Posterior vena cava (tissue), 2 donors: ENCODE results near the gene PIGQ. TPM values are rescaled to one million over a fixed set of nuclear protein-coding genes. Genes with fewer than 3 reads are reported as not detected.
"Not testable (repeated sequence)": the region's sequence is repeated elsewhere in the genome, so short reads cannot be mapped to it uniquely, and the experiment has no call there.

Source experiments
- DNase-seq: peaks from one replicate; pipeline ENCODE4 v3.0.0-alpha.2; 2020; ENCODE audit warnings: low spot score
- intact Hi-C, 2 donors: fragments of 100-400 bp; cut with DNase I; formaldehyde crosslinking; loops; one replicate each; pipeline versions ENCODE4 v1.14.1 to v1.14.2; 2022 to 2023
- total RNA-seq, 2 donors: library from RNA; stranded (reverse); fragmentation: NEBNext Ultra II Directional; extraction: Animal tissue kit (Norgen Biotek cat#: 25700); gene quantifications; one replicate each; pipeline ENCODE4 v1.2.1, GENCODE V29; 2021
- donor health status: DM: yes; HTN: yes; CAD: no.
- donor health status: DM: yes; HTN: yes; CAD: no.

The PIGQ gene
- total RNA-seq, 2 donors from 2014 or later, result 22.1 to 25.4 TPM

DNA sequence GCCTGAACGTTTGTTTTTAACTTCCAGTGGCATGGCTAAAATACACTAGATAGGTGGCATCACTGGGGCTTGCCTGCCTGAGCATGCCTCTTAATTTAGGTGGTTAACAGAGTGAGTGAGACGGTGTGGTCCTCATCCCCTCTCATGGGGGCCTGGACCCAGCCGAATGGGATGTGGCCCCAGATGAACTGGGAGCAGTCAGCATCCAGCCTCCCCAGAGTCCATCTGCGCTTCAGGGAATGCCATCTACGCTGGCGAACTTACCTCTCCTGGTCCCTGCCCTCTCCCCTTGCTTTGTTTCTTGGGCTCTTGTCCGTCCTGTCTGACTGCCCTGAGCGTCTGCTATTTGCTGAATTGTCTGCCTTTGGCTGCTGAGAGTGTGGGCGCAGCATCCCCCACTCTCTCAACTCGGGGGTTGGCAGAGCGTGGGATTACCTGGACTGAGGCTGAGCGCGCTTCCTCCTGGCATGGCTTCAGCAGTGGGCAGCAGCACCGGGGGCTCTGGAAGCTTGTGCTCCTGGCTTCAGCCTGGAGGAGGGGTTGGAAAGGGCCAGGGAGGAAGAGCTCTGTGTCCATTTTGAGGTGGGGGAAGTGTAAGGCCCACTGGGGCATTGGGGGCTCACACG lies 22.2 kb downstream of the PIGQ start:
- intact Hi-C loops, result loop anchor here in 1 of 2 donors (2.0 to 5.0 kb wide), 2 partner anchors 40 to 61 kb away; partner anchors contain the start of gene WFIKKN1
- DNase-seq, result no peak

- intact Hi-C loops, result loop anchor here in 1 of 2 donors (5.0 kb wide), 1 partner anchor 40 kb away; the partner anchor contains the start of gene WFIKKN1
- no peak for DNase-seq
Measured at GRCh38 chr16:592518-593306, 22.9 kb downstream of the PIGQ start.

GRCh38 chr16:593406-593805 lies 23.6 kb downstream of the PIGQ start:
- intact Hi-C loops, result loop anchor here in 1 of 2 donors (5.0 kb wide), 1 partner anchor 39 kb away; the partner anchor contains the start of gene WFIKKN1
- no peak for DNase-seq

DNA sequence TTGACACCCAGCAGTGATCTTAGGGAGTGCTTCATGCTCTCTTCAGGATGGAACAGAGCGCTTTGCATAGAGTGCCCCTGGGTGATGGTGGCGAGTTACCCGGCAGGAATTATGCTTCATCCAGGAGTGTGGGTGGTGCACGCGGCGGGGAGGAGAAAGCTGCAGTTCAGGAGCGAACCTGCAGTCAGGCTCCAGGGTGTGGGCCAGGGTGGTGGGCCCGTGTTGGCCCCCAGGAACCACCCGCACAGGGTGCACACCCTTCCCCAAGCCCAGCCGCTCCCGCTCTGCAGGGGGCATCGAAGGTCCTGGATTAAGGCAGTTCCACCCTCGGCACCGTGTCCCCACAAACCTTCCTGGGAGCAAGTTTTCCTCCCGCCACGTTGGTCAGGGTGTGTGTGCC lies 24.0 kb downstream of the PIGQ start:
- intact Hi-C loops, result loop anchor here in 1 of 2 donors (5.0 kb wide), 1 partner anchor 38 kb away; the partner anchor contains the start of gene WFIKKN1
- DNase-seq, result no peak

DNA sequence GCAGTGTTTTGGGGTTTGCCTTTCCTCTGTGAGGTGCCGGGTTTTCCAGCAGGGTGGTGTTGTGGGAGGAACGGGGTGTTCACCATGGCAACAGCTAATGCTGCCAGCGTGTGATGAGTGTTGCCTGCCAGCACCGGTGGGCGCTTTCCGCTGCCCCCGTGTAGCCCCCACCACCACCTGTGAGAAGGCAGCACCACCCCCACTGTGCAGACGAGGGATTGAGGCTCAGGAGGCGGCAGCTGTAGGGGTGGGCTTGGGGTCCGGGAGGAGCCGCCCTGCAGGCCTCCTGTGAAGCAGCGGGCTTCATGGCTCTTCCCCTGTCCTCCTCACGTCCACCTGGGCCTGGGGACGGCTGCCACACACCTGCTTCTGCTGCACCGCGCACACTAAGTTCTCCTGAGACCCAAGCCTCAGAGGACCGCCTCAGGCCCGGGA lies 25.3 kb downstream of the PIGQ start:
- no peak for DNase-seq
- intact Hi-C loops, result no loop called here

DNA sequence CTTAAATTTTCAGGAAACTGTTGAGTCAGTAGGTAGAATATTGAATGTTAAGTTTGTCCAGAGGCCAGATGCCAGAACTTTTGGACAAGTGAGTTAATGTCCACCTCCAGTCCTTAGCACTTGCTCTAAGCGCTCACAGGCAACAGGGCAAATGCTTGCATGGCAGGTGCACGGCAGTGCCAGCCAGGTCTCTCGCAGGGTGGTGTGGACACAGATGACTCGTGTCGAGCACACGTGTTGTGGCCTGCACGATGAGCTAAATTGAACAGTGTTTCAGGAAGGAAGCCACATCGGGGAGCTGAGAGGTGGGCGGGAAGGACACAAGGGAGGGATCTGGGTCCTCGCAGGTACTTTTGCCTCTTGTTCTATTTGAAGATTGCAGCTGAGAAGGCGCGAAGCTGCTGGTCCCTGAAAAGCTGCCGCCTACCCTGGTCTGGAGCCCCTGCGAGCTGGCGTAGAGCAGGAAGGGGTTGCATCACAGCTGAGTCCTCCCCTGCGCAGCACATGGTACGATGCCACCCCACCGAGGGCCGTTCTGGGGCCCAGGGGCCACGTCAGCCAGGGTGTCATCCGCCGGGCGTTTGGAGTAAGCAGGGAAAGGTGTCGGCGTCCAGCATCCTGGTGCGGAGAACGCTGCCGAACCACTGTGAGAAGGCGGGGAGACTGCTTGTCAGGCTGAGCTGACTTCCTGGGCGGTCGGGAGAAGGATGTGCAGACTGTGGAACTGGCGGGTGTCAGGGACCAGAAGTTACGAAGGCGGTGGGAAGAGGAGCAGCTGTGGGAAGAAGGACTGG lies 26.4 kb downstream of the PIGQ start:
- intact Hi-C loops, result no loop called here
- no peak for DNase-seq

DNA sequence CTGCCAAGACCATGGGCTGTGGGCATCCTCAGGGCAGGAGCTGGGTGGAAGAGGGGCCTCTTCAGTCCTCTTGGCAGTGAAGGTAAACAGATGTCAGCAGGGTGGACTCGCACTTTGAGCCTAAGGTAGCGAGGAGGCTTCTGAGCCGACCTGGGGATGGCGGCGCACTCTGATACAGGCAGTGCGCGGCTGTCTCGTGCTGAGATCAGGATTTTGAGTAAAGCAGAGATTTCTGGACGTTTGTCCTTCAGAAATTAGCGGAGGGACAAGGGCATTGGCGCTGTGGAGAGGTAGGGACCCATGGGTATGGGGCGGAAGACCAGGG lies 26.9 kb downstream of the PIGQ start:
- DNase-seq, result no peak
- intact Hi-C loops, result no loop called here

DNA sequence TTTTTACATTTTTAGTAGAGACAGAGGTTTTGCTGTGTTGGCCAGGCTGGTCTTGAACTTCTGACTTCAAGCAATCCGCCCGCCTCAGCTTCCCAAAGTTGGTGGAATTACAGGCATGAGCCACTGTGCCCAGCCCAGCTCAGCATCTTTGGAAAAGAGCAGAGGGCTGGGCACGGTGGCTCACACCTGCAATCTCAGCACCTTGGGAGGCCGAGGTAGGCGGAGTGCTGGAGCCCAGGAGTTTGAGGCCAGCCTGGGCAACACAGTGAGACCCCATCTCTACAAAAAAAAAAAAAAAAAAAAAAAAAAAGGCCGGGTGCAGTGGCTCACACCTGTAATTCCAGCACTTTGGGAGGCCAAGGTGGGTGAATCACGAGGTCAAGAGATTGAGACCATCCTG lies 27.9 kb downstream of the PIGQ start:
- DNase-seq, intact Hi-C loops: not testable (repeated sequence)

DNA sequence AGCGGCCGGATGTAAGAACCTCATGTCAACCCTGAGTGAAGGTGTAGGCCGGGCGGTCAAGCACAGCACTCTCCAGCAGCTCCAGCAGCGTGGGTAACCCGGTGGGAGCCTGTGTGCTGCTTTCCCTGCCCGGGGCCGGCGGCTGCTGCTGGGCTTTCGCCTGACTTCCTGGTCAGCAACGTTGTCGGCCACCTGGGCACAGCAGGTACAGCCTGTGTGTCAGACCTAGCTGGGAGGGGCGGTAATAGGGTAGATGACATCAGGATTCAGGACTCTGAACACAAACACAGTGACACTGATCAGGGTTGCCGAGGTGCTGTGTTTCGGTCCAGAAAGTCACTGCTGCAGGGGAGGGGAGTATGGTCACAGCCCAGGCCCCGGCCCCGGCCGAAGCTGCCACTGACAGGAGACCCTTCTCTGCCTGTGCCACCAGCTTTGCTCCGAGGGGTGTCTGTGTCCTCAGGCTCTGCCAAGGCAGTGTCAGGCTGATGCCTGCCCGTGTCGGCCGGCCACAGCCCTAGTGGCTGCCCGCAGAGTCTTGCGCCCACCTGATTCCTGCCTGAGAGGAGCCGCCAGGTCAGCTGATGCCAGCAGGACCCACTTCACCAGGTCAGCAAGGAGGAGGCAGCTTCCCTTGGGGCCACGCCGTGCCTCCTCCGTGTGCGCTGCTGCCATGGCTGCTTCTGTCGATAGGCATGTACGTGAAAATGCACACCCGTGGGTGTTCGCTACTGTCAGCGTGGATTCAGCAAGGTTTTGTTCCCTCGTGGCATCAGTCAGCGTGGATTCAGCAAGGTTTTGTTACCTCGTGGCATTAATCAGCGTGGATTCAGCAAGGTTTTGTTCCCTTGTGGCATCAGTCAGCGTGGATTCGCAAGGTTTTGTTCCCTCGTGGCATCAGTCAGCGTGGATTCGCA lies 29.3 kb downstream of the PIGQ start:
- intact Hi-C loops, result no loop called here
- DNase-seq, result no peak

DNA sequence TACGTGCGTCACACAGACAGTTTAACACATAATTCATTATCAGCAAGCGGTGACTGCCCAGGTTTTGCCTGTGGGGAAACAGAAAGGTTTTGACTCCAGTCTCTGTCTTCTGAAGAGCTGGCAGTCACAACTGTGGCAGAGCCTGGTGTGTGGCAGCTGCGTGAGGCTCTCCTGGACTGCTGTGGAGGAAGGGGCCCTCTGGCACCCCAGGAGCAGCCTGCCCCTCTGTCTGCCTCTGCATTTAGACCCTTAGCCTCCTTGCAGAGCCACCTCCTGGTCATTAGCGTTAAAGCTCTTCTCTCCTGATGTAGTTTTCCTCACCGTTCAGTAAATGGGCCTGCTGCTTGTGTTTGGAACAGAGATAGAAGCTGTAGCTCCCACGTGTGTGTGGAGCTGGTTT lies 31.0 kb downstream of the PIGQ start:
- no peak for DNase-seq
- intact Hi-C loops, result no loop called here

DNA sequence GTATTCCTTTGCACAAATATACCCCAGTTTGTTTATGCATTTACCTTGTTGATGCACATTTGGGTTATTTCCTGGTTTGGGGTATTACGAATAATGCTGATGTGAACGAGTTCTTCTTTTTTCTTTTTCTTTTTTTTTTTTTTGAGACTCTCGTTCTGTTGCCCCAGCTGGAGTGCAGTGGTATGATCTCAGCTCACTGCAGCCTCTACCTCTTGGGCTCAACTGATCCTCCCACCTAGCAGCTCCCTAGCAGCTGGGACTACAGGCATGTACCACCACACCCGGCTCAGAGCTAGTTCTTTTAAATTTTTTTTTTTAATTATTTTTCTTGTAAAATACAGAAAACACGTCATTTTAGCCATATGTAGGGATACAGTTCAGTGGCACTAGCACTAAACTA lies 34.2 kb downstream of the PIGQ start:
- DNase-seq, result no peak
- intact Hi-C loops, result loop anchor here in 1 of 2 donors (2.0 kb wide), 1 partner anchor 21 kb away; no protein-coding TSS in a partner anchor

DNA sequence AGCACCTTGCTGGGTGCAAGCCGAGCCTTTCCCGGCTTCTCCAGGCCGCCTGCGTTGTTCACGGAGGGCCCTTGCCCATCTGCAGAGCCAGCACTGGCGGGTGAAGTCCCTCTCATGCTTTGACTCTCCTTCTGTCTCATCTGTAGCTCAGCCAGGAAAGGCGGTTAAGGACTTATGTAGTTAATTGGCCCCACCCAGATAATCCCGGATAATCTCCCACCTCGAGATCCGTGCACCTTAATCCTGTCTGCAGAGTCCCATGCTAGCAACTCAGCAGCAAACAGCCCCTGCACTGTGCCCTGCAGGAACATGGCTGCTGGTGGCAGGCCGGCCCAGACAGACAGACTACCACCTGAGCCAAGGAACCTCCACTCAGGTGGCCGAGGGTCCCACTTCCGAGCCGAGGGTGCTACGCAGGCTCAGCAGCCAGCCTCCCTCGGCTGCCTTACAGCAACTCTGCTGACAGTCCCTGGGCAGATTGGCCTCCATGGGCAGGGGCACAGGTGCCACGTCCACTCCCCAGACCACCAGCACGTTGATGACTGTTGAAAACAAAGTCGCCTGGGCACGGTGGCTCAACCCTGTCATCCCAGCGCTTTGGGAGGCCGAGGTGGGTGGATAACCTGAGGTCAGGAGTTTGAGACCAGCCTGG lies 37.0 kb downstream of the PIGQ start:
- DNase-seq, result no peak
- intact Hi-C loops, result no loop called here

DNA sequence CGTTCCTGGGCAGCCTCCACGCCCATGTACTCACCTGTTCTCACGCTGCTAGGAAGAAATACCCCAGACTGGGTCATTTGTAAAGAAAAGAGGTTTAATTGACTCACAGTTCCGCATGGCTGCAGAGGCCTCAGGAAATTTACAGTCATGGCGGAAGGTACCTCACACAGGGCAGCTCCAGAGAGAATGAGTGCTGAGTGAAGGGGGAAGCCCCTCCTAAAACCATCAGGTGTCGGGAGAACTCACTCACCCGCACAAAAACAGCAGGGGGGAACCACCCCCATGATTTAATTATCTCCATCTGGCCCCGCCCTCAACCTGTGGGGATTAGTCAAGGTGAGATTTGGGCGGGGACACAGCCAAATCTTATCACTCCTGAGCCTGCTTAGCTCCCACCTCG lies 38.3 kb downstream of the PIGQ start:
- intact Hi-C loops, result no loop called here
- DNase-seq, result no peak

DNA sequence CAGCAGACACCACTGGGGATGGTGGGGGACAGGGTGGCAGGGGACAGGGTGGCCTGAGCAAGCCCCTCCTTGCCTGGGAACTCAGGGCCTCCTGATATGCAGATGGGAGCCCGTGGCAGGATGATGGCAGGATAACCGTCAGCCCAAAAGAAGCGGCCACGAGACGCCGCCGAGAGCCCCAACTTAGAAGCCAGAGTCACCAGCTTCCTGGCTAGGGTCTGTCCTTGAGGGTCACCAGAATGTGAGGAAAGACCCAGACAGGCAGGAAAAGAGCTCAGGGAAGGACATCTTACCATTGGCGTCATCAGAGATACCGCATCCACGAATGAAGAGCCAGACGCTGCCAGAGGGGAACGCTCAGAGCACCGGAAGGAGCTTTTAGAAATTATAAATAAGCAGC lies 39.5 kb downstream of the PIGQ start:
- no peak for DNase-seq
- intact Hi-C loops, result no loop called here

GRCh38 chr16:609984-610383 lies 40.2 kb downstream of the PIGQ start:
- intact Hi-C loops, result no loop called here
- no peak for DNase-seq

DNA sequence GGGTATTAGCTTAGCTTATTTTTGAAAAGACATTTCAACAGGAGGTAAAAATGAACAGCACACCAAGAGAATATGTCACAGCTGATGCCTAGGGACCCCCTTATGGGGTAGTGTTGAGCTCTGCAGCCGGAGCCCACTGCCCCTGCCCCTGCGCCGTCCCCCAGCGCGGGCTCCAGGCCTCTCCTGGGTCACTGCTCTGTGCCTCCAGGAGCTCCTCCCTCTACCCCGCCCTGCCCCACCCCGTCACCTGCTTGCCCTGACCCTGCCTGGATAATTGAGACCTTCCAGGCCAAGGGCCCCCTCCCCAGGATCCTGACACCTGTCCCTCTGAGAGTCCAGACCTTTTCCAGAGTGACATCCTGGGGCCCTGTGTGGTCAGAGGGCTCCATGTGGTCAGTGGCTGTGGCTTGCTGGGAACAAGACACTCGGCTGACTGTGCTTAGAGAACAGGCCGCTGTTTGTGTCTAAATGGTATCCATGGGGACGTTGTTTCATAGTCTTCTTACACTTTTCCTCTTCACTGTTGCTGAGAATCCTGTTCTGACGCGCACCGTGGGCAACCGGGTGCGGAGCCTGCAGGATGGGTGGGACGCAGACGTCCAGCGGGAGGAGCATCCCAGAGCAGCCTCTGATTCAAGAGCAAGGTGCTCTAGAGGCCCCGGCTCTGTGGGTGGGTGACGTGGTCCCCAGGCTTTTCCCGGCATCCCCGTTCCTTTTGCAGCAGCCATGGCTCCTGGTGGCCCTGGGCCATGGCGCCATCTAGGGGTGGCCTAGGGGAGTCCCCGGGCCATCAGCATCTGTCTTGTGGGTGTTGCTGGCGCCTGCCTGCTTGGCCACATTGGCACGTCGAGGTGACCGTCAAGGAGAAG lies 41.0 kb downstream of the PIGQ start:
- intact Hi-C loops, result no loop called here
- DNase-seq, result no peak

- DNase-seq, result no peak
Measured at GRCh38 chr16:615122-615521, 45.4 kb downstream of the PIGQ start.

More at GRCh38 chr16:615122-615521, 45.4 kb downstream of the PIGQ start:
- intact Hi-C loops, result no loop called here
